ENCODE results near the gene ATG16L1.

DNA sequence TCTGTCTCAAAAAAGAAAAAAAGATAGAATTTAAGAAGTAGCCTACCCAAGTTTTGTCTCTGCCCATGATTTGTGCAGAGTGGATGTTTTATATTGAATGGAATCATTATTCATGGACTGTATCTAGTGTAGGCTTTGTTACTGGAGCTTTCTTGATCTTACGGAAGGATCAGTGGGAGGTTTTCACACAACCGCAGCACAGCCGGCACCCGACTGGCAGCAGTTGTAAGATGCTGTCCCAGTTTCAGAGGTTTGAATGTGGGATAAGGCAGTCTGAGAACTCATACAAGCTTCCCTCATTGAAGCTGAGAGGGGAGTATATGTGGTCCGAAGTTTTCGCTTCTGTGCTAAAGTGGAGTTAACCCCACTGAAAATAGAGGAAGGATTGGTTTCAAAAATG, 36.4 kb downstream of the ATG16L1 start:
- no peak for TF ChIP-seq CTCF (IDR thresholded peaks at IDR 0.05)
- TF ChIP-seq POLR2AphosphoS5 (IDR thresholded peaks at IDR 0.05): no peak
- no peak for TF ChIP-seq POLR2A (IDR thresholded peaks at IDR 0.05)
